Neural progenitor cell (in vitro differentiated cells): ENCODE measurements around the gene CUL2.
"Not testable (repeated sequence)": the region's sequence is repeated elsewhere in the genome, so short reads cannot be mapped to it uniquely, and the experiment has no call there.

Experiments
- CTCF ChIP-seq: fragments of 200-600 bp; sonication (generic); IDR thresholded peaks from 2 replicates; pipeline ENCODE4 v1.5.1; 2017; ENCODE audit warnings: antibody characterized with exemption, mild to moderate bottlenecking
- EZH2 ChIP-seq: fragments of 200-600 bp; sonication (generic); IDR thresholded peaks from 2 replicates; pipeline ENCODE4 v1.6.1; 2017; ENCODE audit warnings: antibody characterized with exemption, mild to moderate bottlenecking, moderate library complexity
- EZH2phosphoT487 ChIP-seq: fragments of 200-600 bp; sonication (generic); IDR thresholded peaks from 2 replicates; pipeline ENCODE4 v1.6.1; 2017; ENCODE audit warnings: antibody characterized with exemption

- not testable (repeated sequence) for TF ChIP-seq CTCF, EZH2, EZH2phosphoT487
Measured at GRCh38 chr10:34973757-34974156, 116.4 kb downstream of the CUL2 start.
